CD4-positive, CD25-positive, alpha-beta regulatory T cell (primary cell): ENCODE measurements around the gene RHBDL3. TPM values are rescaled to one million over a fixed set of nuclear protein-coding genes. Genes with fewer than 3 reads are reported as not detected.
A peak's percentile ranks its signal among the peaks of the same experiment; 100 is the strongest.

Experiments used
- ATAC-seq, 2 donors: fragments of 150-1000 bp; cut with Tn5 transposase; one replicate each; pipeline ENCODE4 v1.10.0; 2021; ENCODE audit warnings: low read depth in 2 of 2, moderate number of reproducible peaks in 2 of 2, moderate library complexity in 1 of 2
- DNase-seq, 3 donors: peaks; one replicate each; pipeline versions ENCODE4 v3.0.0 to v3.0.0-alpha.2; 2012 to 2022; ENCODE audit warnings: mixed read lengths in 1 of 3
- H3K27ac ChIP-seq: one replicate; pipeline ENCODE4 v1.7.0; 2013; ENCODE audit warnings: mild to moderate bottlenecking, low read length; ENCODE audit not compliant: insufficient read depth, poor library complexity, severe bottlenecking
- H3K27me3 ChIP-seq: one replicate; pipeline ENCODE4 v1.7.0; 2013; ENCODE audit warnings: low read length; ENCODE audit not compliant: control insufficient read depth, insufficient read depth
- H3K36me3 ChIP-seq: one replicate; pipeline ENCODE4 v1.7.0; 2013; ENCODE audit warnings: mild to moderate bottlenecking, low read length, moderate library complexity; ENCODE audit not compliant: control insufficient read depth, insufficient read depth
- H3K4me1 ChIP-seq: 2 replicates; pipeline ENCODE4 v1.7.0; 2013; ENCODE audit warnings: mild to moderate bottlenecking, low read length; ENCODE audit not compliant: insufficient read depth, control insufficient read depth, poor library complexity, severe bottlenecking
- H3K4me3 ChIP-seq: one replicate; pipeline ENCODE4 v1.7.0; 2013; ENCODE audit warnings: low read depth, mild to moderate bottlenecking, low read length, moderate library complexity
- H3K9me3 ChIP-seq, 2 experiments: 1 replicate in 1 of 2; 2 replicates in 1 of 2; pipeline ENCODE4 v1.7.0; 2013; ENCODE audit warnings: low read length in 2 of 2, mild to moderate bottlenecking in 1 of 2, moderate library complexity in 1 of 2; ENCODE audit not compliant: control insufficient read depth in 2 of 2
- H3K27ac Mint-ChIP-seq, 3 donors: one replicate each; pipeline ENCODE4 v1.8.0; 2020 to 2022; ENCODE audit warnings: mild to moderate bottlenecking in 3 of 3, mixed read lengths in 3 of 3, moderate library complexity in 2 of 3
- H3K27me3 Mint-ChIP-seq: one replicate; pipeline ENCODE4 v1.8.0; 2022; ENCODE audit warnings: mild to moderate bottlenecking, mixed read lengths
- H3K36me3 Mint-ChIP-seq: one replicate; pipeline ENCODE4 v1.8.0; 2020; ENCODE audit warnings: mixed read lengths
- H3K4me1 Mint-ChIP-seq, 4 donors: one replicate each; pipeline ENCODE4 v1.8.0; 2020 to 2022; ENCODE audit warnings: mixed read lengths in 4 of 4, mild to moderate bottlenecking in 1 of 4
- H3K4me3 Mint-ChIP-seq, 4 donors: one replicate each; pipeline ENCODE4 v1.8.0; 2020 to 2022; ENCODE audit warnings: mild to moderate bottlenecking in 4 of 4, mixed read lengths in 4 of 4, moderate library complexity in 3 of 4
- H3K9me3 Mint-ChIP-seq, 7 donors: one replicate each; pipeline ENCODE4 v1.8.0; 2020 to 2022; ENCODE audit warnings: mixed read lengths in 7 of 7, mild to moderate bottlenecking in 3 of 7, moderate library complexity in 2 of 7
- polyA plus RNA-seq, 4 donors: library from polyadenylated mRNA; unstranded; fragments of 300-500 nt; fragmentation: Illumina TruSeq; gene quantifications; one replicate each; pipeline ENCODE4 v1.2.3, GENCODE V29; 2021
- total RNA-seq: library from RNA; stranded (reverse); gene quantifications from one replicate; pipeline ENCODE4 v1.2.3, GENCODE V29; 2022

The RHBDL3 gene
- total and polyA plus RNA-seq, 5 donors from 2014 or later, result not detected

DNA sequence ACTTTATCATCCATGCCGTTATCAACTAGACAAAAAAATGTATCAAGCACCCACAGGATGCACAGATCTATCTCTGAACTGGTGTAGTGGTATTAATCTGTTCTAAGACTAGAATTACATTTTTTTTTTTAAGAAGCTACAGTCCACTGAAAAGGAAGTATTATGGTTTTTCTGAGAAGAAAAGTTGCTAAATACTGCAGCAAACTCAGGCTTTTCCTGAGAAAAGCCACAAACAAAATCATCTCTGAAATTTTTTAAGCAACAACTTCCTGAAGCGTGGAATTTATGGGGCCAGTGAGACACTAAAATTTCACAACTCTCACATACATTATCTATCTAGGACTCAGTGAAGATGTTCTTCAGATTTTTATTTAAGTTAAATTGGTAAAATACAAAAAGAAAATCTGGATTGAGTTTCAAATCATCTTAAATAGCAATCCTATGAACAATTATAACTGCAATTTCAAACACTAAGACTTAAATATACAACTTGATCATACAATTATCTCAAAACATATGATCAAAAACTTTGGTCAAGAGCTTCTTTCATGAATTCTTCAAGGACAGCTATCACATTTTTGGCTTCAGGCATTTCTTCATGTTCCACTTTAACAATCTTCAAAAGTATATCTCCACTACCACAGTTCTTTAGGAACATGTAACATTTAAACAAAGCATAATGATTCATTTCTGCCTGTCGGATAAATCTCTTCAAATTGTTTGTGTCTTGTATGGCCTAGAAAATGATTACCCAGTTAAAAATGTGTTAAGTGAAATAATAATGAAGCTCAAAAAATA lies 65.8 kb downstream of the RHBDL3 start:
- H3K9me3 Mint-ChIP-seq, result no peaks in the 10 kb centered on the region
- Histone ChIP-seq H3K9me3 (no peaks in the 10 kb centered on the region), H3K4me1 (no peaks in the 10 kb centered on the region), H3K27me3 (no peaks in the 10 kb centered on the region), H3K36me3 (peaks cover 29% of the 10 kb centered on the region), H3K27ac (no peak overlapping the region), H3K4me3 (no peak overlapping the region)
- no peaks in the 10 kb centered on the region for H3K27me3 Mint-ChIP-seq
- H3K4me3 Mint-ChIP-seq, result no peak overlapping the region
- peaks cover 7 to 19% (median 12%) of the 10 kb centered on the region in 4 donors for H3K4me1 Mint-ChIP-seq
- peak overlapping the region in 1 of 3 donors; percentile 74 for H3K27ac Mint-ChIP-seq
- peaks cover 21% of the 10 kb centered on the region for H3K36me3 Mint-ChIP-seq
- peak in 1 of 3 donors; percentile 73 for DNase-seq
- ATAC-seq, result no peak

DNA sequence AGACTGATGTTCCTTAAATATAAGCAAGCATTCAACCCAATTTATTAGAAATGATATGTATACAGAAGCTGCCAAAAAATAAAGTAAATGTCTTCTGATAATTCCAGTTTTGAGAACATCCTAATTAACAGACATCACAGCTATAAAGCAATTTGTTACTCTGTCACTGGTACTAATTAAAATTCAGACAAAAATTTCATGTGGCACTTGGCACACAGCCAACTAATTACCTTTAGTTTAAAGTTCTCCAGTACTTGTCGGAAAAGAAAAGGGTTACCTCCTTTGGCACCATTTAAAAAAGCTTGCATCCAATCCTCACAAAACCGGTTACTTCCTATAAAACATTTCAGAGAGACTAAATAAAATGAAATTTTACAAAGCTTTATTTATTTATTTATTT lies 67.6 kb downstream of the RHBDL3 start:
- no peak for ATAC-seq
- Mint-ChIP-seq H3K4me3 (no peak overlapping the region), H3K4me1 (peaks cover 7 to 19% (median 12%) of the 10 kb centered on the region in 4 donors), H3K27me3 (no peaks in the 10 kb centered on the region), H3K36me3 (peaks cover 26% of the 10 kb centered on the region), H3K27ac (no peak overlapping the region), H3K9me3 (no peaks in the 10 kb centered on the region)
- DNase-seq, result no peak
- no peaks in the 10 kb centered on the region for H3K27me3 ChIP-seq
- H3K36me3 ChIP-seq, result peaks cover 41% of the 10 kb centered on the region
- H3K9me3 ChIP-seq, result no peaks in the 10 kb centered on the region
- H3K4me3 ChIP-seq, result no peak overlapping the region
- H3K4me1 ChIP-seq, result no peaks in the 10 kb centered on the region
- no peak overlapping the region for H3K27ac ChIP-seq

DNA sequence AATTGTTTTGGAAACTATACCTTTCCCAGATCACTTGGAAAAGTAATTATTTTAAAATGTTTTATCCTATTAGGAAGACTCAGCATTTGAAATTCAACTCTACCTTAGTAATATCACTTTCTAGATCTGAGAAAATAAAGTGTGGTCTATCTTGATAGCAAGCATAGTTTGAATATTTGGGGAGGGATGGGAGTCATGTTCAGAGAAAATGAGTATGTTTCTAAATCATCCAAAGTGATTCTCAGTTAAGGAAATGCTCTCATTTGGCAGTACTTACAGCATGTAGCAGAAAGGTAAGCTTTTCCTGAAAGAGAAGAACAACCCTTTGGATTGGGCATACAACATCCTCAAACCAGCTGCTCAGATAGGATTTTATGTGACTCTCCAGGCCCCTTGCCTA lies 69.4 kb downstream of the RHBDL3 start:
- DNase-seq (no peak), ATAC-seq (no peak)
- Histone ChIP-seq H3K4me3 (no peak overlapping the region), H3K4me1 (no peaks in the 10 kb centered on the region), H3K9me3 (no peaks in the 10 kb centered on the region), H3K27me3 (no peaks in the 10 kb centered on the region), H3K36me3 (peaks cover 43% of the 10 kb centered on the region), H3K27ac (no peak overlapping the region)
- Mint-ChIP-seq H3K36me3 (peaks cover 31% of the 10 kb centered on the region), H3K9me3 (no peaks in the 10 kb centered on the region), H3K4me1 (peaks cover 8 to 19% (median 13%) of the 10 kb centered on the region in 4 donors), H3K4me3 (no peak overlapping the region), H3K27me3 (no peaks in the 10 kb centered on the region), H3K27ac (no peak overlapping the region)

DNA sequence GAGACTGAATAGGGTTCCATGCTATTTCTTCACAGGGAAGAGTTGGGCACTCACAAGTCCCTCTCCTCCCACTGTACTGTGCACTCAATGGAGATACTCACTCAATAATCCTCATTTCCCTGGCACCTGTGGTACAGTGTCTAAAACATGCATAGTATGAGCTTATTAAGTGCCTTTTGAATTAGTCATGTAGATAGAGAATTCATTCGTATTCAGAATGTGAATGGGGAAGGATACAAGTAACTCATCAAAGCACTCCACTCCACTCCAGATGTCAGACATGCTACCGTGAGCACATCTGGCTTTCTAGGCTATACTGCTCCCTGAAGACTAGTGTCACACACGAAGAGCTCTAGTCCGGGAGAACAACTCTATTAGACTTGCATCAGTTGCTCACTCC lies 70.1 kb downstream of the RHBDL3 start:
- H3K4me3 ChIP-seq, result no peak overlapping the region

DNA sequence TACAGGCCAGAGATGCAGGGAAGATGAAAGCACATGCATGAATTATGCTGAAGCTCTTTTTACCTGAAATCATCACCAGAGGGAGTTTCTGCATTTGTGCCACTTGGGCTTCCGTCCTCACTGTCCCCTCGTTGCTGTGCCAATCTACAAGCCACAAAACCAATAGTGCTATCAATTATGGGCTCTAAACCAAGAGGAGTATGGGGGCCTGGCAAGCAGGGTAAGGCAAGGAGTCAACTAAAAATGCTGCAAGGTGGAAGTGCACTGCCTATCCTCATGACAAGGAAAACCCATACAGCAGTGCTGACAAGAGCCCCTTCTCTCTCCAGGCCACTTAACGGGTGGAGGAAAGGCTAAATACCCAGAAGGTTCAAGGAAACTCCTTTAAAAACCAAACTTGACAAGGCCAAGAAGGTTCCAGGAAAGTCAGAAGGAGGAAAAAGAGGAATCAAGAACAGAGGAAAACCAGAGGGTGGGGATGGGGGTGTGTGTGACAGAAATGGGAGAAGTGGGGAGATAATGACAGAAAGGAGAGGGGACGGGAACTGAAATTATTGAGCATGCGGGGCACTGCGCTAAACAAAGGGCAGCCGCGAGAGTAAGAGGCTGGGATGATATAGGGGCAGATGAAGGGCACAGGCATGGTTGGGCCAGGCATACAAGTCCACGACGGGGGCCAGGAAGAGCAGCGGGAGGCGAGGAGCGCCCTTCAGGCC lies 75.7 kb downstream of the RHBDL3 start:
- peak overlapping the region; percentile 89 to 92 (median 91) for H3K27ac Mint-ChIP-seq
- Histone ChIP-seq H3K36me3 (peaks cover 15% of the 10 kb centered on the region), H3K4me1 (peaks cover 15% of the 10 kb centered on the region), H3K9me3 (no peaks in the 10 kb centered on the region), H3K27ac (peak overlapping the region; percentile 82), H3K4me3 (peak overlapping the region; percentile 88), H3K27me3 (no peaks in the 10 kb centered on the region)
- peak; percentile 38 to 41 for ATAC-seq
- H3K4me3 Mint-ChIP-seq, result peak overlapping the region; percentile 88 to 99 (median 94)
- no peaks in the 10 kb centered on the region for H3K9me3 Mint-ChIP-seq
- H3K27me3 Mint-ChIP-seq, result no peaks in the 10 kb centered on the region
- H3K4me1 Mint-ChIP-seq, result peaks cover 3 to 25% (median 14%) of the 10 kb centered on the region in 4 donors
- H3K36me3 Mint-ChIP-seq, result peaks cover 12% of the 10 kb centered on the region
- peak; percentile 39 to 84 (median 73) for DNase-seq

More for the DNA sequence above, 70.1 kb downstream of the RHBDL3 start:
- Mint-ChIP-seq H3K4me1 (peaks cover 9 to 19% (median 14%) of the 10 kb centered on the region in 4 donors), H3K27me3 (no peaks in the 10 kb centered on the region), H3K27ac (no peak overlapping the region), H3K36me3 (peaks cover 32% of the 10 kb centered on the region), H3K4me3 (peak overlapping the region in 1 of 4 donors; percentile 33), H3K9me3 (no peaks in the 10 kb centered on the region)
- H3K27ac ChIP-seq, result no peak overlapping the region
- DNase-seq (no peak), ATAC-seq (no peak)
- no peaks in the 10 kb centered on the region for H3K27me3 ChIP-seq
- H3K4me1 ChIP-seq, result peaks cover under 1% of the 10 kb centered on the region
- H3K36me3 ChIP-seq, result peaks cover 43% of the 10 kb centered on the region
- no peaks in the 10 kb centered on the region for H3K9me3 ChIP-seq

DNA sequence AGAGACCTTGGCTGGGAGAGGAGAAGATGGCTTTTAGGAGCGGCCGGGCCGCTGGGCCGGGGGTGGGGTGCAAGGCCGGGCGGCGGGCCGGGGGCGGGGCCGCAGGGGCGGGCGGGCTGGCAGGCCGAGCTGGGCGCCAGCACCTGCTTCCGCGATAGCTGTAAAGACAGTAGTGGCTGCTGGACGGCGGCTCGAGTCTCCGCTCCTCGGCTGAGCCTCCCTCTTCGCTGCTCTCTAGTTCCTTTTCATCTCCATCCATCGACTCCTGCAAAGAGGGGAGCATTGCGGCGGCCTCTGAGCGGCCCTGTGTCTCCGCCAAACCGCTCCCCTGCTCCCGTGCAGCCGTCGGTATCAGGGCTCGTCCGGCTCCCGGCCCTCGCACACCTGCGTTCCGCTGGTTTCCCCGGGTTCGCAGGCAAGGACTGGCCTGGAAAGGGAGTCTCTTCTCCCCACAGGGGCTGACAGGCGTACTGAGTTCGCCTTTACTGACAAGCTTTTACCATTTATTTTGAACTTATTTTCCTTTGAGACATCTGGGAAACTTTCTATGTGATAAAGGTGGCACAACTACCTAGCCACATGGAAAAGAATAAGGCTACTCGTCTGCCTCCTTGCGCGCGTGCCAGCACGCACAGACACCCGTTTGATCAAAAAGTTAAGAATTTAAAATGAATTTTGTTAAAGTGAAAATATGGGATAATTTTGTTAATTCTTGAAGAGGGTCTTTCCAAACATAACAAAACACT lies 76.4 kb downstream of the RHBDL3 start, which contains the start of gene C17orf75:
Gene C17orf75, minus strand, starts transcription at position 317 of the 746 bp plus-strand sequence. Its CDS starts 34 bp downstream, at position 283.
- H3K9me3 ChIP-seq, result no peaks in the 10 kb centered on the region
- H3K27me3 Mint-ChIP-seq, result no peaks in the 10 kb centered on the region
- peaks cover 8% of the 10 kb centered on the region for H3K36me3 ChIP-seq
- H3K4me1 Mint-ChIP-seq, result peaks cover 3 to 25% (median 14%) of the 10 kb centered on the region in 4 donors
- peak within 1 kb of the TSS; percentile 88 for H3K4me3 ChIP-seq
- H3K4me3 Mint-ChIP-seq, result peak within 1 kb of the TSS; percentile 88 to 99 (median 94)
- peaks cover 15% of the 10 kb centered on the region for H3K4me1 ChIP-seq
- peak within 1 kb of the TSS; percentile 82 for H3K27ac ChIP-seq
- ATAC-seq (peak; percentile 92 to 93), DNase-seq (peak; percentile 56 to 90 (median 75))
- H3K27ac Mint-ChIP-seq, result peak within 1 kb of the TSS; percentile 89 to 95 (median 91)
- no peaks in the 10 kb centered on the region for H3K27me3 ChIP-seq
- peaks cover 12% of the 10 kb centered on the region for H3K36me3 Mint-ChIP-seq
- H3K9me3 Mint-ChIP-seq, result no peaks in the 10 kb centered on the region

DNA sequence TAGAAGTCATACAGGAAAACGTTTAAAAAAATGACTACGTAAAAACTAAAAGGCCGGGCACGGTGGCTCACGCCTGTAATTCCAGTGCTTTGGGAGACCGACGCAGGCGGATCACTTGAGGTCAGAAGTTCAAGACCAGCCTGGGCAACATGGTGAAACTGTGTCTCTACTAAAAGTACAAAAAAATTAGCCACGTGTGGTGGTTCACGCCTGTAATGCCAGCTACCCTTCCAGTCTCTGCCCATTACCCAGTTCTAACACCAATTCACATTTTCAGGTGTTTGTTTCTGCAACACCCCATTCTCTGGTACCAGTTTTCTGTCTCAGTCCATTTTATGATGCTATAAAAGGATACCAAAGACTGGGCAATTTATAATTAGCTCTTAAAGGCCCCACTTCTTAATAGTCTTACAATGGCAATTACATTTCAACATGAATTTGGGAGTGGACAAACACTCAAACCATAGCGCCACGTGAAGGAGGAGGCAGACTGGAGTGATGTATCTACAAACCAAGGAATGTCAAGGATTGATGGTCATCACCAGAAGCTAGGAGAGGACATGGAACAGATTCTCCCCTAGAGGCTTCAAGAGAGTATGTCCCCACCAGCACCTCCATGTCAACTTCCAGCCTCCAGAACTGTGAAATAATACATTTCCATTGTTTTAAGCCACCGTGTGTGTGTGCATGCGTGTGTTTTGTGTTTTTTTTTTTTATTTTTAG lies 77.1 kb downstream of the RHBDL3 start:
- H3K27ac ChIP-seq, result peak overlapping the region; percentile 82
- no peaks in the 10 kb centered on the region for H3K9me3 Mint-ChIP-seq
- H3K9me3 ChIP-seq, result no peaks in the 10 kb centered on the region
- ATAC-seq (no peak), DNase-seq (no peak)
- peak overlapping the region; percentile 70 to 95 (median 91) for H3K27ac Mint-ChIP-seq
- peaks cover 10% of the 10 kb centered on the region for H3K36me3 Mint-ChIP-seq
- H3K27me3 Mint-ChIP-seq, result no peaks in the 10 kb centered on the region
- peak overlapping the region; percentile 88 for H3K4me3 ChIP-seq
- H3K36me3 ChIP-seq, result peaks cover 2% of the 10 kb centered on the region
- peaks cover 3 to 25% (median 14%) of the 10 kb centered on the region in 4 donors for H3K4me1 Mint-ChIP-seq
- peaks cover 15% of the 10 kb centered on the region for H3K4me1 ChIP-seq
- no peaks in the 10 kb centered on the region for H3K27me3 ChIP-seq
- H3K4me3 Mint-ChIP-seq, result peak overlapping the region; percentile 88 to 99 (median 94)
